Loucy (cell line): ENCODE measurements around the gene TPMT.

ENCODE experiments used
- H2AFZ ChIP-seq: fragments of 200-600 bp; sonication (generic); 2 replicates; pipeline ENCODE4 v1.6.0; 2016; ENCODE audit warnings: antibody characterized with exemption, mild to moderate bottlenecking, low read length, moderate library complexity
- H3F3A ChIP-seq: fragments of 200-600 bp; 2 replicates; pipeline ENCODE4 v1.6.0; 2016; ENCODE audit warnings: antibody characterized with exemption, low read depth, mild to moderate bottlenecking
- H3K27me3 ChIP-seq: fragments of 200-600 bp; sonication (generic); 2 replicates; pipeline ENCODE4 v1.6.1; 2014; ENCODE audit warnings: low read length, mild to moderate bottlenecking; ENCODE audit not compliant: insufficient read depth, poor library complexity, severe bottlenecking
- H3K36me3 ChIP-seq: fragments of 200-600 bp; sonication (generic); 2 replicates; pipeline ENCODE4 v1.6.1; 2016; ENCODE audit warnings: low read length; ENCODE audit not compliant: insufficient read depth
- H3K4me1 ChIP-seq: fragments of 200-600 bp; sonication (generic); 2 replicates; pipeline ENCODE4 v1.5.1; 2014; ENCODE audit warnings: low read length, mild to moderate bottlenecking; ENCODE audit not compliant: insufficient read depth, poor library complexity, severe bottlenecking
- H3K4me2 ChIP-seq: fragments of 200-600 bp; sonication (generic); 2 replicates; pipeline ENCODE4 v1.6.0; 2014; ENCODE audit warnings: antibody characterized with exemption, low read length, low read depth, mild to moderate bottlenecking; ENCODE audit not compliant: poor library complexity, severe bottlenecking
- H3K4me3 ChIP-seq: fragments of 200-600 bp; sonication (generic); 2 replicates; pipeline ENCODE4 v1.5.1; 2014; ENCODE audit warnings: low read length, mild to moderate bottlenecking, mixed read lengths; ENCODE audit not compliant: poor library complexity, severe bottlenecking
- H3K79me2 ChIP-seq: fragments of 200-600 bp; sonication (generic); 2 replicates; pipeline ENCODE4 v1.6.1; 2014; ENCODE audit warnings: low read length; ENCODE audit not compliant: insufficient read depth
- H3K9ac ChIP-seq: fragments of 200-600 bp; sonication (generic); 2 replicates; pipeline ENCODE4 v1.6.0; 2014; ENCODE audit warnings: mild to moderate bottlenecking, low read depth, low read length, moderate library complexity; ENCODE audit not compliant: poor library complexity, severe bottlenecking
- H3K9me2 ChIP-seq: fragments of 200-600 bp; sonication (generic); replicated peaks from 2 replicates; pipeline ENCODE4 v1.6.1; 2016; ENCODE audit warnings: low read depth, low read length, mixed read lengths
- H3K9me3 ChIP-seq: fragments of 200-600 bp; sonication (generic); 2 replicates; pipeline ENCODE4 v1.6.1; 2014; ENCODE audit warnings: mild to moderate bottlenecking, antibody characterized with exemption, low read length, low read depth; ENCODE audit not compliant: insufficient read depth
- H4K20me1 ChIP-seq: fragments of 200-600 bp; sonication (generic); 2 replicates; pipeline ENCODE4 v1.6.0; 2014; ENCODE audit warnings: antibody characterized with exemption, low read length, mild to moderate bottlenecking; ENCODE audit not compliant: insufficient read depth, poor library complexity, severe bottlenecking
- EZH2phosphoT487 ChIP-seq: fragments of 200-600 bp; IDR thresholded peaks from 2 replicates; pipeline ENCODE4 v1.6.1; 2018; ENCODE audit warnings: antibody characterized with exemption, mild to moderate bottlenecking, moderate library complexity, borderline replicate concordance
- TF ChIP-seq, protein P1 (sequence below): fragments of 200-600 bp; sonication (generic); conservative IDR thresholded peaks from 2 replicates; pipeline ENCODE4 v1.5.1; 2014; ENCODE audit warnings: mild to moderate bottlenecking, antibody characterized with exemption, low read length

TPMT gene

DNA sequence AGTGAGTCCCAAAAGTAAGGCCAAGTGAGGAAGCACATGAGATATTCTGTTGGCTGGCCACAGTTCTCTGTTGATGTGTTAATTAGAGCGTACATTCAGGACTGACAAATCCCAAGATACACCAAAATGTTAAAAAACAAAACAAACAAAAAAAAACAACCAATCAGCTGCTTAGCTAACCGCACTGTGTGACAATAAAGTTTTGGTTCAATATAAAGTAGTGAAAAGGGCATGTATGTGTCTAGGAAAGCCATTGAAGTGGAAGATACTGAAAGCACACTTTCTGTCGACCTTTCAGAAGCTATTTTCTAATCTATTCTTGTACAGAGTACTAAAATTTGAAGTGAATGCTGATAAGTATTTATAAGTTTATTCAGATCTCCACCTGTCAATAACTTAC is 58.5 kb downstream of the TPMT start:
- H3K4me2 ChIP-seq: no peak overlapping the region
- no peaks in the 10 kb centered on the region for H3K9me3 ChIP-seq
- no peak overlapping the region for H3K9ac ChIP-seq
- H3K36me3 ChIP-seq: no peaks in the 10 kb centered on the region
- no peaks in the 10 kb centered on the region for H4K20me1 ChIP-seq
- H3K4me1 ChIP-seq: peaks cover 9% of the 10 kb centered on the region
- H3K4me3 ChIP-seq: no peak overlapping the region
- TF ChIP-seq, protein P1, sequence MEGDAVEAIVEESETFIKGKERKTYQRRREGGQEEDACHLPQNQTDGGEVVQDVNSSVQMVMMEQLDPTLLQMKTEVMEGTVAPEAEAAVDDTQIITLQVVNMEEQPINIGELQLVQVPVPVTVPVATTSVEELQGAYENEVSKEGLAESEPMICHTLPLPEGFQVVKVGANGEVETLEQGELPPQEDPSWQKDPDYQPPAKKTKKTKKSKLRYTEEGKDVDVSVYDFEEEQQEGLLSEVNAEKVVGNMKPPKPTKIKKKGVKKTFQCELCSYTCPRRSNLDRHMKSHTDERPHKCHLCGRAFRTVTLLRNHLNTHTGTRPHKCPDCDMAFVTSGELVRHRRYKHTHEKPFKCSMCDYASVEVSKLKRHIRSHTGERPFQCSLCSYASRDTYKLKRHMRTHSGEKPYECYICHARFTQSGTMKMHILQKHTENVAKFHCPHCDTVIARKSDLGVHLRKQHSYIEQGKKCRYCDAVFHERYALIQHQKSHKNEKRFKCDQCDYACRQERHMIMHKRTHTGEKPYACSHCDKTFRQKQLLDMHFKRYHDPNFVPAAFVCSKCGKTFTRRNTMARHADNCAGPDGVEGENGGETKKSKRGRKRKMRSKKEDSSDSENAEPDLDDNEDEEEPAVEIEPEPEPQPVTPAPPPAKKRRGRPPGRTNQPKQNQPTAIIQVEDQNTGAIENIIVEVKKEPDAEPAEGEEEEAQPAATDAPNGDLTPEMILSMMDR: no peak
- no peak for TF ChIP-seq EZH2phosphoT487
- no peak overlapping the region for H2AFZ ChIP-seq
- H3K79me2 ChIP-seq: no peaks in the 10 kb centered on the region
- H3F3A ChIP-seq: no peaks in the 10 kb centered on the region
- no peaks in the 10 kb centered on the region for H3K27me3 ChIP-seq
- no peaks in the 10 kb centered on the region for H3K9me2 ChIP-seq

DNA sequence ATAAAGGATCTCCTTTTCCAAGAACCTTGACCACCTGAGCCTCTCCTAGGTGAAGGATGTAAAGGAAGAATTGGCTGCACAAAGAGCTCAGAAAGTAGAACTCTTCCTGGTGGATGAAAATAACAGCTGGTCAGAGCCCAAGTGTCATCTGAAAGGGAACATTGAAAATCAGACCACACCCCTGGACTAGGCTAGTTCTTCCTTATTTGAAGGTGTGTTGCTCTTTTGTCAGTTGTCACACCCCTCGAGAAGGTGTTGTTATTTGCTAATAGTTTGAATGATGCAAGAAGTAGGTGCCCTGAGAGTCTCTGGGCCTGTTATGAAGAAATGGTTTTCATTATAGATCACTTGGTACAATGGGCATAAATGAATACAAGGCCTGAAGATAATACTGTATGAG is 63.5 kb downstream of the TPMT start:
- no peaks in the 10 kb centered on the region for H3K36me3 ChIP-seq
- H4K20me1 ChIP-seq: no peaks in the 10 kb centered on the region
- H2AFZ ChIP-seq: no peak overlapping the region
- H3K4me2 ChIP-seq: no peak overlapping the region
- TF ChIP-seq, protein P1: no peak
- TF ChIP-seq EZH2phosphoT487: no peak
- H3K9me2 ChIP-seq: no peaks in the 10 kb centered on the region
- peaks cover 6% of the 10 kb centered on the region; the same call in 1 of the 2 replicates for H3K9me3 ChIP-seq
- H3F3A ChIP-seq: no peaks in the 10 kb centered on the region
- H3K27me3 ChIP-seq: no peaks in the 10 kb centered on the region
- no peaks in the 10 kb centered on the region for H3K4me1 ChIP-seq
- no peak overlapping the region for H3K4me3 ChIP-seq
- no peak overlapping the region for H3K9ac ChIP-seq
- no peaks in the 10 kb centered on the region for H3K79me2 ChIP-seq

DNA sequence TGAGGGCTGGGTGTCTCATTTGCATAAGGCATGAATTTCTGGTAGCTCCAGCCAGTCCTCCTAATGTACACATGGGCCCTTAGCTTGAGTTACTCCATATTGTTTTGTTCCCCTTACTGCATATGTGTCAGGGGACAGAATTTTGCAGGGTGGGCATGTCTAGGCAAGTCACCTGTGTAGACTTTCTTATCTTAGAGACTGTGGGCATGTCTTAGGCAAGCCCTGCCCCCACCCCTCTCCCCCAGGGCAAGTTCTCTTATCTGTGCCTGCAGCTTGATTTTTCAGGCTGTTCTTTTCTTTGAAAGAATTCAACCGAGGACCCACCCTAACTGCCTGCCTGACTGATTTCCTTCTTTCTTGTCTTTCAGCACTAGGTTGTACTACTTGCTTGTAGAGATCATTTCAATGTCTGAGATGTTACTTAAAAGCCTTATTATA is 64.5 kb downstream of the TPMT start:
- no peak overlapping the region for H3K4me2 ChIP-seq
- no peak overlapping the region for H3K4me3 ChIP-seq
- H3K27me3 ChIP-seq: no peaks in the 10 kb centered on the region
- no peaks in the 10 kb centered on the region for H3F3A ChIP-seq
- no peaks in the 10 kb centered on the region for H3K4me1 ChIP-seq
- H2AFZ ChIP-seq: no peak overlapping the region
- no peak for TF ChIP-seq EZH2phosphoT487
- TF ChIP-seq, protein P1: no peak
- no peaks in the 10 kb centered on the region for H4K20me1 ChIP-seq
- no peaks in the 10 kb centered on the region for H3K9me2 ChIP-seq
- H3K9ac ChIP-seq: no peak overlapping the region
- H3K79me2 ChIP-seq: no peaks in the 10 kb centered on the region
- no peaks in the 10 kb centered on the region for H3K36me3 ChIP-seq
- H3K9me3 ChIP-seq: peaks cover 6% of the 10 kb centered on the region; the same call in 1 of the 2 replicates
